Liver (tissue), 9 donors: ENCODE measurements around the gene SEPTIN3. TPM values are rescaled to one million over a fixed set of nuclear protein-coding genes. Genes with fewer than 3 reads are reported as not detected.

Source experiments
- DNase-seq: peaks from one replicate; pipeline ENCODE4 v3.0.0-alpha.2; 2017; ENCODE audit warnings: low spot score
- H3K27ac ChIP-seq, 2 donors: one replicate each; pipeline ENCODE4 v1.7.0; 2013; ENCODE audit warnings: inconsistent platforms in 2 of 2, low read length in 2 of 2, control low read depth in 1 of 2, low read depth in 1 of 2, mild to moderate bottlenecking in 1 of 2
- H3K27me3 ChIP-seq, 4 donors: one replicate each; pipeline versions ENCODE4 v1.6.1 to v1.7.0; 2013; ENCODE audit warnings: low read length in 3 of 4, inconsistent platforms in 1 of 4, mild to moderate bottlenecking in 1 of 4, moderate library complexity in 1 of 4; ENCODE audit not compliant: control insufficient read depth in 4 of 4, insufficient read depth in 4 of 4
- H3K36me3 ChIP-seq, 4 donors: one replicate each; pipeline versions ENCODE4 v1.6.1 to v1.7.0; 2013; ENCODE audit warnings: low read length in 3 of 4, mild to moderate bottlenecking in 3 of 4, low read depth in 1 of 4, moderate library complexity in 1 of 4; ENCODE audit not compliant: control insufficient read depth in 4 of 4, insufficient read depth in 3 of 4
- H3K4me1 ChIP-seq, 4 donors: one replicate each; pipeline versions ENCODE4 v1.6.1 to v1.7.0; 2013; ENCODE audit warnings: low read length in 3 of 4, mild to moderate bottlenecking in 3 of 4, moderate library complexity in 1 of 4; ENCODE audit not compliant: control insufficient read depth in 4 of 4, insufficient read depth in 4 of 4
- H3K4me3 ChIP-seq, 3 donors: one replicate each; pipeline versions ENCODE4 v1.6.1 to v1.7.0; 2013; ENCODE audit warnings: low read length in 3 of 3, control low read depth in 1 of 3, low read depth in 1 of 3, mild to moderate bottlenecking in 1 of 3
- H3K9ac ChIP-seq, 2 donors: one replicate each; pipeline ENCODE4 v1.7.0; 2013; ENCODE audit warnings: low read length in 2 of 2, mild to moderate bottlenecking in 2 of 2, moderate library complexity in 2 of 2, control low read depth in 1 of 2, low read depth in 1 of 2
- H3K9me3 ChIP-seq, 4 donors: one replicate each; pipeline versions ENCODE4 v1.6.1 to v1.7.0; 2013; ENCODE audit warnings: low read length in 3 of 4; ENCODE audit not compliant: control insufficient read depth in 4 of 4
- ATF3 ChIP-seq: IDR thresholded peaks from 2 replicates; pipeline ENCODE4 v1.6.1; 2016; ENCODE audit warnings: antibody characterized with exemption
- CTCF ChIP-seq: fragments of 150-350 bp; IDR thresholded peaks from 2 replicates; pipeline ENCODE4 v1.5.1; 2017; ENCODE audit warnings: improper control_type of control experiment, low read depth, low read length; ENCODE audit not compliant: missing input control
- EGR1 ChIP-seq, 2 donors: IDR thresholded peaks; 2 replicates each; pipeline ENCODE4 v1.6.1; 2016 to 2018; ENCODE audit warnings: antibody characterized with exemption in 2 of 2, low read depth in 2 of 2
- FOXA1 ChIP-seq: IDR thresholded peaks from 2 replicates; pipeline ENCODE4 v1.6.1; 2016; ENCODE audit warnings: antibody characterized with exemption
- FOXA2 ChIP-seq: IDR thresholded peaks from 2 replicates; pipeline ENCODE4 v1.6.1; 2016; ENCODE audit warnings: antibody characterized with exemption
- HNF4A ChIP-seq, 2 donors: conservative IDR thresholded peaks; 2 replicates each; pipeline ENCODE4 v1.6.1; 2016; ENCODE audit warnings: antibody characterized with exemption in 2 of 2, mild to moderate bottlenecking in 2 of 2
- HNF4G ChIP-seq: IDR thresholded peaks from 2 replicates; pipeline ENCODE4 v1.6.1; 2016; ENCODE audit warnings: antibody characterized with exemption
- NR2F2 ChIP-seq: IDR thresholded peaks from 2 replicates; pipeline ENCODE4 v1.6.1; 2016; ENCODE audit warnings: antibody characterized with exemption
- RAD21 ChIP-seq, 2 donors: IDR thresholded peaks; 2 replicates each; pipeline ENCODE4 v1.6.1; 2016; ENCODE audit warnings: antibody characterized with exemption in 2 of 2, mild to moderate bottlenecking in 2 of 2
- RXRA ChIP-seq, 2 donors: IDR thresholded peaks; 2 replicates each; pipeline ENCODE4 v1.6.1; 2017 to 2018; ENCODE audit warnings: antibody characterized with exemption in 2 of 2, mild to moderate bottlenecking in 1 of 2
- SP1 ChIP-seq: IDR thresholded peaks from 2 replicates; pipeline ENCODE4 v1.6.1; 2018; ENCODE audit warnings: antibody characterized with exemption, mild to moderate bottlenecking
- TAF1 ChIP-seq: conservative IDR thresholded peaks from 2 replicates; pipeline ENCODE4 v1.6.1; 2016; ENCODE audit warnings: antibody characterized with exemption, mild to moderate bottlenecking
- WGBS: extraction: QIAGEN DNeasy Blood & Tissue Kit; methylation state at CpG from one replicate; pipeline ENCODE4 v1.1.7; 2013; 5-methylcytosine and 5-hydroxymethylcytosine counted together
- polyA plus RNA-seq, 2 donors: library from polyadenylated mRNA; stranded (reverse) in 1 of 2; unstranded in 1 of 2; fragments of 200-250 nt in 1 of 2; fragments of >200 nt in 1 of 2; fragmentation: Nextera tagmentation in 1 of 2; extraction: Ambion mirVana in 1 of 2; gene quantifications; one replicate each; pipeline versions ENCODE4 v1.2.1 to v1.2.3, GENCODE V29; 2013 to 2015
- total RNA-seq, 2 donors: library from RNA; depleted of rRNA; stranded (reverse); fragments of >200 nt; gene quantifications; one replicate each; pipeline ENCODE4 v1.2.3, GENCODE V29; 2014
- TF ChIP-seq, protein P1 (sequence below): IDR thresholded peaks from 2 replicates; pipeline ENCODE4 v1.6.1; 2016; ENCODE audit warnings: antibody characterized with exemption, mild to moderate bottlenecking
- TF ChIP-seq, protein P2 (sequence below): IDR thresholded peaks from 2 replicates; pipeline ENCODE4 v1.6.1; 2016; ENCODE audit warnings: antibody characterized with exemption
- donor health status: healthy.
- donor health status: healthy.
- donor health status: healthy.
- donor health status: healthy.
- donor health status: healthy.

Gene SEPTIN3
- total and polyA plus RNA-seq, 4 donors: under 0.01 to 0.07 (median 0.04) TPM; not detected in 1

DNA sequence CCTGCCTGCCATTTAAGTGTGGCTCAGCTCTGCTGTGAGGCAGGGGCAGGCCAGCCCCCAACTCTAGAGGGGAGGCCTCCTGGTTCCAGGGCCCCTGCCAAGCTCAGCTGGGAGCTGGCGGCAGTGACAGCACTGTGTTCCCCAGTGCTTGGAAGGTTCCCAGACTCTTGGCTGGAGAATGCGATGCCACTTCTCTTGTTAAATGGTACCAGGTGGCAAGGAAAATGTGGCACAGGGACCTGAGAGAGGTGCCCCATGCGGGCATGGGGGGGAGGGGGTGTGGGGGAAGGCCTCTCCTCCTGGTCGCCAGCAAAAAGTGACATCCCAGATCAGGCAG is 34.3 kb upstream of the SEPTIN3 start:
- H3K36me3 ChIP-seq: no peaks in the 10 kb centered on the region
- DNase-seq: no peak
- no peak for TF ChIP-seq FOXA2
- TF ChIP-seq, protein P1, sequence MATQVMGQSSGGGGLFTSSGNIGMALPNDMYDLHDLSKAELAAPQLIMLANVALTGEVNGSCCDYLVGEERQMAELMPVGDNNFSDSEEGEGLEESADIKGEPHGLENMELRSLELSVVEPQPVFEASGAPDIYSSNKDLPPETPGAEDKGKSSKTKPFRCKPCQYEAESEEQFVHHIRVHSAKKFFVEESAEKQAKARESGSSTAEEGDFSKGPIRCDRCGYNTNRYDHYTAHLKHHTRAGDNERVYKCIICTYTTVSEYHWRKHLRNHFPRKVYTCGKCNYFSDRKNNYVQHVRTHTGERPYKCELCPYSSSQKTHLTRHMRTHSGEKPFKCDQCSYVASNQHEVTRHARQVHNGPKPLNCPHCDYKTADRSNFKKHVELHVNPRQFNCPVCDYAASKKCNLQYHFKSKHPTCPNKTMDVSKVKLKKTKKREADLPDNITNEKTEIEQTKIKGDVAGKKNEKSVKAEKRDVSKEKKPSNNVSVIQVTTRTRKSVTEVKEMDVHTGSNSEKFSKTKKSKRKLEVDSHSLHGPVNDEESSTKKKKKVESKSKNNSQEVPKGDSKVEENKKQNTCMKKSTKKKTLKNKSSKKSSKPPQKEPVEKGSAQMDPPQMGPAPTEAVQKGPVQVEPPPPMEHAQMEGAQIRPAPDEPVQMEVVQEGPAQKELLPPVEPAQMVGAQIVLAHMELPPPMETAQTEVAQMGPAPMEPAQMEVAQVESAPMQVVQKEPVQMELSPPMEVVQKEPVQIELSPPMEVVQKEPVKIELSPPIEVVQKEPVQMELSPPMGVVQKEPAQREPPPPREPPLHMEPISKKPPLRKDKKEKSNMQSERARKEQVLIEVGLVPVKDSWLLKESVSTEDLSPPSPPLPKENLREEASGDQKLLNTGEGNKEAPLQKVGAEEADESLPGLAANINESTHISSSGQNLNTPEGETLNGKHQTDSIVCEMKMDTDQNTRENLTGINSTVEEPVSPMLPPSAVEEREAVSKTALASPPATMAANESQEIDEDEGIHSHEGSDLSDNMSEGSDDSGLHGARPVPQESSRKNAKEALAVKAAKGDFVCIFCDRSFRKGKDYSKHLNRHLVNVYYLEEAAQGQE: no peak
- no peak for TF ChIP-seq EGR1 (IDR thresholded peaks at IDR 0.05; ENCODE audit: low read depth in 2 of 2)
- TF ChIP-seq NR2F2: no peak
- TF ChIP-seq ATF3: no peak
- no peak for TF ChIP-seq HNF4A (conservative IDR thresholded peaks at IDR 0.05)
- TF ChIP-seq, protein P2, sequence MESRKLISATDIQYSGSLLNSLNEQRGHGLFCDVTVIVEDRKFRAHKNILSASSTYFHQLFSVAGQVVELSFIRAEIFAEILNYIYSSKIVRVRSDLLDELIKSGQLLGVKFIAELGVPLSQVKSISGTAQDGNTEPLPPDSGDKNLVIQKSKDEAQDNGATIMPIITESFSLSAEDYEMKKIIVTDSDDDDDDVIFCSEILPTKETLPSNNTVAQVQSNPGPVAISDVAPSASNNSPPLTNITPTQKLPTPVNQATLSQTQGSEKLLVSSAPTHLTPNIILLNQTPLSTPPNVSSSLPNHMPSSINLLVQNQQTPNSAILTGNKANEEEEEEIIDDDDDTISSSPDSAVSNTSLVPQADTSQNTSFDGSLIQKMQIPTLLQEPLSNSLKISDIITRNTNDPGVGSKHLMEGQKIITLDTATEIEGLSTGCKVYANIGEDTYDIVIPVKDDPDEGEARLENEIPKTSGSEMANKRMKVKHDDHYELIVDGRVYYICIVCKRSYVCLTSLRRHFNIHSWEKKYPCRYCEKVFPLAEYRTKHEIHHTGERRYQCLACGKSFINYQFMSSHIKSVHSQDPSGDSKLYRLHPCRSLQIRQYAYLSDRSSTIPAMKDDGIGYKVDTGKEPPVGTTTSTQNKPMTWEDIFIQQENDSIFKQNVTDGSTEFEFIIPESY: no peak
- no peaks in the 10 kb centered on the region for H3K27me3 ChIP-seq
- no peak overlapping the region for H3K27ac ChIP-seq
- H3K4me1 ChIP-seq: no peaks in the 10 kb centered on the region
- 95% methylated on average over 4 of the region's 4 CpGs for WGBS
- H3K4me3 ChIP-seq: no peak overlapping the region
- no peaks in the 10 kb centered on the region for H3K9me3 ChIP-seq
- no peak overlapping the region for H3K9ac ChIP-seq

DNA sequence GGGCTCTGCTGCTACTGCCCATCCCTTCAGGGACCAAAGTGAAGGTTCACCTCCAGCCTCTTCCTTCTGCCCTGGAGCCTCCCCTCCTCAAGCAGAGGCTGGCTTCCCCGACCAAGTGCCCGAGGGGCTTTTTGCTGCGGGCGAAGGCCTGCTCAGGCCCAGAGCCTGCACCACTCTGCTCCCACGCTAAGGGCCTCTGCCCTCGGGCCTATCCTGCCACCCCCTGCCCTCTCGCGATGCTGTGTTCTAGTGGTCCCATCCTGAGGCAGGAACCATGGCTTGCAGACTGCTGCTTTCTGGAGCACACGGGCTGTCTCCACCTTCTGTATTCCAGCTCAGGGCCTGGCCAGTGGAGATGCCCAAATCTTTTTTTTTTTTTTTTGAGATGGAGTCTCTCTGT is 33.7 kb upstream of the SEPTIN3 start:
- Histone ChIP-seq H3K9ac (no peak overlapping the region), H3K27ac (no peak overlapping the region)

More for the DNA sequence above, 33.7 kb upstream of the SEPTIN3 start:
- no peak for DNase-seq
- Histone ChIP-seq H3K4me1 (no peaks in the 10 kb centered on the region), H3K4me3 (no peak overlapping the region), H3K27me3 (no peaks in the 10 kb centered on the region), H3K9me3 (no peaks in the 10 kb centered on the region), H3K36me3 (no peaks in the 10 kb centered on the region)
- 98% methylated on average over 9 of the region's 9 CpGs for WGBS
- TF ChIP-seq FOXA2 (no peak), EGR1 (IDR thresholded peaks at IDR 0.05; ENCODE audit: low read depth in 2 of 2) (no peak), TAF1 (no peak), RAD21 (IDR thresholded peaks at IDR 0.05) (no peak), FOXA1 (no peak), HNF4G (no peak), SP1 (no peak), RXRA (IDR thresholded peaks at IDR 0.05) (no peak), HNF4A (conservative IDR thresholded peaks at IDR 0.05) (no peak), NR2F2 (no peak), CTCF (no peak)
- TF ChIP-seq, protein P2: no peak
- TF ChIP-seq, protein P1: no peak
